Embryonic facial prominence (tissue), 1 donor: ENCODE data around the gene ENTPD8.

ENCODE experiments used
- DNase-seq: peaks from one replicate; pipeline ENCODE4 v3.0.0-alpha.2; 2016; ENCODE audit errors: extremely low spot score

Gene ENTPD8, protein sequence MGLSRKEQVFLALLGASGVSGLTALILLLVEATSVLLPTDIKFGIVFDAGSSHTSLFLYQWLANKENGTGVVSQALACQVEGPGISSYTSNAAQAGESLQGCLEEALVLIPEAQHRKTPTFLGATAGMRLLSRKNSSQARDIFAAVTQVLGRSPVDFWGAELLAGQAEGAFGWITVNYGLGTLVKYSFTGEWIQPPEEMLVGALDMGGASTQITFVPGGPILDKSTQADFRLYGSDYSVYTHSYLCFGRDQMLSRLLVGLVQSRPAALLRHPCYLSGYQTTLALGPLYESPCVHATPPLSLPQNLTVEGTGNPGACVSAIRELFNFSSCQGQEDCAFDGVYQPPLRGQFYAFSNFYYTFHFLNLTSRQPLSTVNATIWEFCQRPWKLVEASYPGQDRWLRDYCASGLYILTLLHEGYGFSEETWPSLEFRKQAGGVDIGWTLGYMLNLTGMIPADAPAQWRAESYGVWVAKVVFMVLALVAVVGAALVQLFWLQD

DNA sequence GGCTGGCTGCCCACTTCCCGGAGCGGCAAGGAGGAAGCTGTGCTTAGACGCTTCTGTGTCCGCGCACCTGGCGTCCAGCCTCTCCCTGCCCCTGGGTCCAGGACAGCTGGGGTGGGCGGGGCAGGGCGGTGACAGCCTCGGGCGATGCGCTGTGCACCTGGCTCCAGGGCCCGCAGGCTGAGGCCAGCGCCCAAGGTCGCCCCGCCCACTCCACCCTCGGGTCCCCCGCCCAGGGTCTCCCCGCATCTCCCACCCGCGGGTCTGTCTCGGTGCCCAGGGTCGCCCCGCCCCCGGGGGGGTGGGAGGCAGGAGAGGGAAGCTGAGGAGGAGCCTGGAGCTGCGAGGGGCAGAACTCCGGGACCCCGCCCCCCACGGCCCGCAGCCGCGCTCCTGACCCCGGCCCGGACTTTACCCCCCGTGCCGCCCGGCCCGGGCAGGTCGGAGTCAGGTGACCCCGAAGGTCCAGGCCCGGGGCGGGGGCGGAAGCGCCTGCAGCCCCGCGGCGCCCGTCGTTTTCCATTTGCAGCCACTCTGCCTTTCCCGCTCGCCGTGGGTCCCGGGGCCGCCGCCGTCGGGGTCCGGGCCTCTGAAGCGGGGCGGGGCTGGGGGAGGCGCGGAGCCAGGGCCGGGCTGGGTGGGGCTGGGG, at the start of gene ENTPD8:
TSS of gene ENTPD8 (minus strand) at position 69 of the 646 bp plus-strand sequence. CDS start 3,072 bp downstream, outside the sequence.
- no peak for DNase-seq

DNA sequence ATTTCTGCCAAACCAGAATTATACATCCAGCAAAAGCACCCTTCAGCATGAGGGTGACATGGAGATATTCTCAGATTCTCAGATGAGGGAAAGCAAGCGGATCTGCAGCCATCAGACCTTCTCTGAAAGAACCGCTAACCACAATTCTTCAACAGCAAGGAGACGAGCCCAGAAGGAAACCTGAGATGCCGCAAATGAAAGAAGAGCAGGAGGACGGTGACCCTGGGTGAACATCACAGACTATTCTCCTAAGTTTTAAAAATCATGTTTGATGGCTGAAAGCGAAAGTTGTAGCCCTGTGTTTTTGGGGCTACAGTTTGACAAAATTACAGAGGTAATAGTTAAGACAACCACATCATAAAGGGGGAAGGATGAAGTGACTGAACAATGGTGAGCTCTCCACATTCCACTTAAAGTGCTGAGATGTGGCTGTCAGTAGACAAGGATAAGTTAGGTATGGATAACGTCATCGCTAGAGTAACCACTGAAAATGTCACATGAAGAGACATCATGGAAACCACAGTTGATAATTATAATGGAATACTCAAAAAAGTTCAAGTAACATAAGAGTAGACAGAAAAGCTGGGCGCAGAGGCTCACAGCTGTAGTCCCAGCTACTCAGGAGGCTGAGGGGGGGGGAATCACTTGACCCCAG, 49.5 kb upstream of the ENTPD8 start:
- no peak for DNase-seq

DNA sequence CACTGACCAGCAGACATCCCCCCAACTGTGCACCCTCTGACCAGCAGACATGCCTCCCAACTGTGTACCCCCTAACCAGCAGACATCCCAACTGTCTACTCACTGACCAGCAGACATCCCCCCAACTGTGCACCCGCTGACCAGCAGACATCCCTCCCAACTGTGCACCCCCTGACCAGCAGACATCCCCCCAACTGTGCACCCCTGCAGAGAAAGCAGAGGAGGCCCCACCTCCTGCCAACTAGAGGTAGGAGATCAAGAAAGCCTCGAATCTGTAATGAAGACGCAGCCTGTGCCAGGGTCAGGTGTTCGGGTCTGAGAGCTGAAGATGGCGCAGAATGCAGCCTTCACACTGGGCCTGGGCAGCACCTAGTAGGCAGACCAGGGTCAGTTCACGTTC, 47.7 kb upstream of the ENTPD8 start:
- DNase-seq: no peak

DNA sequence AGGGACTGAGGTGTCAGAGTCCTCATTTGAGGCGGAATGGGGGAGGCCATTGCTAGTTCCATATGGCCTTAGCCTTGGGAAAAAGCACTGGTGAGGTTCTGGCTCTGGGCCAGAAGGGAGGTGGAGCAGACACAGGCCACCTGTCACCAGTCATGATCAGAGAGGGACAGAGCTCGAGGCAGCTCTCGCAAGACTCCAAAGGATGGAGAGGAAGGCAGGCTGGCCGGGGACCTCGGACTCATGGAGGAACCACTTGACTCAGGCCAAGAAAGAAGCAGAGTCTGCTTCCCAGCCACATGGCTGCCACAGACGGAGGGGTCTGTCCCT, 47.1 kb upstream of the ENTPD8 start:
- no peak for DNase-seq

DNA sequence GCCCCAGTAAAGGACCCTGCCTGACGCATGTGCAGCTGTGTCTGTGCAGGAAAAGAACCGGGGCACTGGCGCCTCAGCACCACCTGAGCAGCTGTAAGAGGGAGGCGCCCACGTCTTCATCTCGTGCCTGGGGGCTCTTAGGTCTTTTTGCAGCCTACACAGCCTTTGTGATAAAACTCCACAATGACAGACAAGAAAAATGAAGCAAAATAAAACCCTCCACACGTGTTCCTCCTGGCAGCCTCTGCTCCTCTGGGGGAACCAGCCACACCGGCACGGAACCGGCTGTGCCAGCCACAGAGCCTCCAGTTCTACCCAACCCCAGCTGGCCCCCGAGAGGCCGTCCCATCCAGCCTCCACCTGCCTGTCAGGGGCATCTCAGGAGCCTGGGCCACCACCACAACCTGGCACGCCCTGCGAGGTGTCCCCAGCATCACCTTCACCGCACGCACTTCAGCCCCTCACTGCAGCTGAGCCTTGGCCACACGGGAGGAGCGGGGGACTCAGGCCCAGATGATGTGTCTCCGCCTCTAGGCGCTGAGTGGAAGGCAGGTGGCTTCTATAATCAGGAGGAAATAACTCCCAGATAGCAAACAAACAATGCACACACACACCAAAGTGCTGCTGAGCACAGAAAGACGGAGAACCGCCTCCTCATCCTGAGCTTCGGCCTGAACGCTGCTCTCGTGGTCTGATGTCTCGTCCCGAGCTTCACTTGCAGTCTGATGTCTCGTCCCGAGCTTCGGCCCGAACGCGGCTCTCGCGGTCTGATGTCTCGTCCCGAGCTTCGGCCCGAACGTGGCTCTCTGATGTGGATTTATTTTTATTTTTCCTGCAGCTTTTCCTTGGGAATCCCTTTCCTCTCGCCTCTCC, 46.5 kb upstream of the ENTPD8 start:
- no peak for DNase-seq

DNA sequence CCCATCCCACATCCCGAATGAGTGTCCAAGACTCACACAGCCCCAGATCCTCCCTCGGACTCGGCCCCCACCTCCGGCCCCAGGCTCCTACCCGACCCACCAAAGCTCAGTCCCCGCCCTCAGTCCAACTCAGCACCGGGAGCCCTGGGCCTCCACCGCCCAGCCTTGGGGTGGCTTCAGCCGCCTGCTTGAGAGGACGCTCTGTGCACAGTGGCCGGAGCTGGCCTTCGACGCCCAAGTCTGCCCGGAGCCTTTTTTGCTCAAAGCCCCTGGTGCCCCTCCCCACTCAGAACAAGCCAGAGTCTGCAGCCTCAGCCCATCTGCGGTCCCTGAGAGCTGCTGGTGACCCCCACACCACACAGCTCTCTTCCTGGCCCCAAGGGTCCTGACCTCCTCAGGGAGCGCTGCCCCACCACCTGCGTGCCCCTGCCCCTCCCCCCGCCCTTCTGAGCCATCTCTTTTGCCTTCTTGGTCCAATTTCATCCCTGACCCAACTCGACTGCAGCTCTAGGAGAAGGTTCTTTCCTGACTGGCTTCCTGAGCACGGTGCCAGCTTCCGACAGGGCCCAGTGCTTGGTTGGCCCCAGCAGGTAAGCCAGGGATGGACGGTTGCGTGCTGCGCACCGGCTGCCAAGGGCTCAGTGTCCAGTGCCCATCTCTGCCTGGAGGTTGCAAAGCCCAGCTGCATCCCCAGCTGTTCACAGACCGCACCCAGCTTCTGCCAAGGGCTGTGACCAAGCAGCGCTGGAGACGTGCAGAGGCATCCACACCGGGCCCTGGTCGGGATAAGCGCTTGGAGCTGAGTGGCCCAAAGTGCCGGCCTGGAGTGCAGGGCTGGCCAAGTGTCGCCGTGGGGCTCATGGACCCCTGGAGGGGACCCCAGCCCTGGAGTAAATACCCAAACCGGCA, 45.6 kb upstream of the ENTPD8 start:
- DNase-seq: no peak

DNA sequence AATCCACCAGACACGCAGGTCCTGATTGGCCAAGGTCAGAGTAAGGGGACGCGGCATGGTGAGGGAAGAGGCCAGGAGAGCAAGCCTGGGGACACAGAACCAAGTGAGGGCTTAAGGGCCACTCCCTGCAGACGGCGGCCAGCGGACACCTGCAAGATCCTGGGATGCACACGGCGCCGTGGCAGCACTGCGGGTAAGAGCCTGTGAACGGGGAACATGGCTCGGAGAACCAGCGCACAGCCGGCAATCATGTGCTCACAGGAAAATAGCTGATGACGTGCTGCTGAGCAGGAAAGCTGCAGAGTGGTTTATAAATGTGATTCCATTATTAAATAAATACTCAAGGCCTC, 45.0 kb upstream of the ENTPD8 start:
- no peak for DNase-seq

DNA sequence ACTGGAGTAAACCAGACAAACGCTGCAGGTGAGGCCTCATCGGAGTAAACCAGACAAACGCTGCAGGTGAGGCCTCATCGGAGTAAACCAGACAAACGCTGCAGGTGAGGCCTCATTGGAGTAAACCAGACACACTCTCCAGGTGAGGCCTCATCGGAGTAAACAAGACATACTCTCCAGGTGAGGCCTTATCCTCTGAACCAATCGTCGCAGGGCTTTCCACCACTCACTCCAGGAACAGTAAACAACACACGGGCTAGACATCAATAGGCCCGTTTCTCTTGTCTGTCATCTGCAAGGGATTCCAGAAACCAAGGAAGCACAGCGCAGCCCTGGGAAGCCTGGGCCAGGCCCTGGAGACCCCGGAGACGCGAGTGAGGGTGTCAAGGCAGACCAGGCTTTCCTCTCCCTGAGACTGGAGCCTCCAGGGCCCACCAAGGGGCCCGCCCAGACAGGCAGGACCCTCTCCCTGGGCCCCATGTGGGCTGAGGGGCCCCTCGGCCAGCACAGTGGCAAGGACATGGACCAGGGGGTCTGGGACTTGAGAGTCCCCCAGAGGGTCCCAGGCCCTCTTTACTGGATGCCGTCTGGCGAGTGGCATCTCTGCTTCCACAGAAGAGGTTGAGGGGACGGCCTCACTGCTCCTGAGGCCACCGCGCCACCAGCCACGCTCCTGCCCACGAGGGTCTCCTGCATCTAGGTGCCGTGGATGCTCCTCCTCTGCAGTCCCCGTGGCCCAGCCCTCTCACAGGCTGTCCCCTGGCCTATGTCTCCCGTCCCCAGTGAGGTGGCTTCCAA, 44.4 kb upstream of the ENTPD8 start:
- no peak for DNase-seq

DNA sequence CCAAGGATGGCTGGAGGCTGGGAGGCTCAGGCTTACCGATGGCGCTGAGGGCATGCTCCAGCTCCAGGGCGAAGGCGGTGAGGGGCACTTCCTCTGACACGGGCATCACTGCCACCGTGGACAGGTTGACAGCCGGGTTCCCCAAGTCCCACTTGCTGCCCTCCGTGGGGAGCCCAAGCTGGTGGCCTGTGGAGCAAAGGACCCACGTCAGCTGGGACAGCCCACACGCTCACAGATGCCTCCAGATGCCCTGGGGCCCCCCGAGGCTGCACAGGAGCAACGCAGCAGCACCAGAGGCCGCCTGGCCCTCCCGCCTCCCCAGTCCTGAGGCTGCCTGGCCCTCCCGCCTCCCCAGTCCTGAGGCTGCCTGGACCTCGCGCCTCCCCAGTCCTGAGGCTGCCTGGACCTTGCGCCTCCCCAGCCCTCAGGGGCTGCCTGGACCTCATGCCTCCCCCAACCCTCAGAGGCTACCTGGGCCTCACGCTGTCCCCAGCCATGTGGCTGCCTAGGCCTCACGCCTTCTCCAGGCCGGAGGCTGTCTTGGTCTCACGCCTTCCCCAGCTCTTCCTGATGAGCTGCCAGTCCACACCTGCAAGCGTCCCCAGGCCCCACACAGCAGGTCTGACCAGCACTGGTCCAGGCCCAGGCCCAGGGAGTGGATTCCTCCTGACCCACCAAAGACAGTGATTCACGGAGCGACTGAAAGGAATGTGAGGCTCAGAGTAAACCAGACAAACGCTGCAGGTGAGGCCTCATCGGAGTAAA, 43.6 kb upstream of the ENTPD8 start:
- no peak for DNase-seq

DNA sequence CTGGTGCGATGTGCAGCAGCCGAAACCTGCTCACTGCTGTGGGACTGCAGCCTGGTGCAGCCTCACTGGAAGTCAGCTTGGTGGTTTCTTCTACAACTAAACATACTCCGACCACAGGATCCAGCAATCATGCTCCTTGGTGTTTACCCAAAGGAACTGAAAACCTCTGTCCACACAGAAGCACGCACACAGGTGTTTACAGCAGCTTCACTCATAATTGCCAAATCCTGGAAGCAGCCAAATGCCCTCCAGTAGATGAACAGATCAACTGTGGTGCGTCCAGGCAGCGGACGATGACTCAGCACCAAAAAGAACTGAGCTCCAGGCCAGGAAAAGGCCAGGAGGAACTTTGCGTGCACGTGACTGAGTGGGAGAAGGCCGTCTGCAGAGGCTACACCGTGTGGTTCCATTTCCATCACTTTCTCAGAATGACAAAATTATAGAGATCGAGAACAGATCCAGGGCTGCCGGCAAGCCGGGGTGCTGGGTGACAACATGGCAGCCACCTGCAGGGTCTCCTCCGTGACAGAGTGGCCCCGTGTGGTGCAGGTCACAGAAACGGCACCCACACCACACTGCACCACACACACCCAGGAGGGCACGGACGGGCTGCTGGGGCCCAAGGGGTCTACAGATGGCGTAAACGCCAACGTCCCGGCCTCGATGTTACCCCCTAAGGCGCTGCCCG, 41.1 kb upstream of the ENTPD8 start:
- DNase-seq: no peak

DNA sequence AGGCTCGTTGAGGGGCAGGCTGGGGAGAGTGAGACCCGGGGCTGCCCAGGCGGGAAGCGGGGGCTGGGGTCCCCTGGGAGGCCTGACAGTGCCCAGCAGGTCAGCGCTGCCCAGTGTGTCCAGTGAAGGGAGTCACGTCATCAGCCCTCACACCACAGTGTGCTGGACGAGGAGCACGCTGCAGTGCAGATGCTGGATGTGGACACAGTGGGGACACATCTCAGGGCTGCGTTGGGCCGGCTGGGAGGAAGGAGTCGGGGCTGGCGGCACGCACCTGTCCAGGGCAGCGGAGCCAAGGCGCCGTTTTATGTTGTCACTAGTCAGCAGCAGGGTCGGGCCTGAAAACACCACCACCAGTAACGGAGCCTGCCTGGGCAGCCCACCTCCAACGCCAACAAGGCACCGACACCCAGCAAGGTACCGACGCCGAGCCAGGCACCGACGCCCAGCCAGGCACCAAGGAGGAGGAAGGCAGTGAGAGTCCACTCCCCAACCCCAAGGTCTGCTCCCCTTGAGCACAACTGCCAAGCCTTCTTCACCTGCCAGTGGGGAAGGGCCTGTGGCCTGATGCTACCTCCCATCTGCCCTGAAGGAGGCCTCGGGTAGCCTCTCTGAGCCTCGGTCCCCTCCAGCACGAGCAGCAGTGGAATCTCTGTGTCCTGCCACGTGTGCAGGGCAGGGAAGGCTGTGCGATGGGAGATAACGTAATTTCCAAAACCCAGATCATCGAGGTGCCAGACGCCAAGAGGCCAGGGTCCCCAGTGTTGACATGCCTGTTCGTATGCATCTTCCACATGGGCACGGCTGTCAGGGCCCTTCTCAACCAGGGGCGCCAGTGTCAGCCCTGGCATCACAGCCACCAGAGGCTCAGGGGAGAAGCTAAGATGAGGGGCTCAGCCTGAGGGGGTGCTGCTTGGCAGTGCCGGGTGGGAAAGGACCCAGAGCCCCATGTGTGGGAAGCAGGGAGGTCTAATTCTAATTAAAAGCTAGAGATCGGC, 39.8 kb upstream of the ENTPD8 start:
- no peak for DNase-seq

DNA sequence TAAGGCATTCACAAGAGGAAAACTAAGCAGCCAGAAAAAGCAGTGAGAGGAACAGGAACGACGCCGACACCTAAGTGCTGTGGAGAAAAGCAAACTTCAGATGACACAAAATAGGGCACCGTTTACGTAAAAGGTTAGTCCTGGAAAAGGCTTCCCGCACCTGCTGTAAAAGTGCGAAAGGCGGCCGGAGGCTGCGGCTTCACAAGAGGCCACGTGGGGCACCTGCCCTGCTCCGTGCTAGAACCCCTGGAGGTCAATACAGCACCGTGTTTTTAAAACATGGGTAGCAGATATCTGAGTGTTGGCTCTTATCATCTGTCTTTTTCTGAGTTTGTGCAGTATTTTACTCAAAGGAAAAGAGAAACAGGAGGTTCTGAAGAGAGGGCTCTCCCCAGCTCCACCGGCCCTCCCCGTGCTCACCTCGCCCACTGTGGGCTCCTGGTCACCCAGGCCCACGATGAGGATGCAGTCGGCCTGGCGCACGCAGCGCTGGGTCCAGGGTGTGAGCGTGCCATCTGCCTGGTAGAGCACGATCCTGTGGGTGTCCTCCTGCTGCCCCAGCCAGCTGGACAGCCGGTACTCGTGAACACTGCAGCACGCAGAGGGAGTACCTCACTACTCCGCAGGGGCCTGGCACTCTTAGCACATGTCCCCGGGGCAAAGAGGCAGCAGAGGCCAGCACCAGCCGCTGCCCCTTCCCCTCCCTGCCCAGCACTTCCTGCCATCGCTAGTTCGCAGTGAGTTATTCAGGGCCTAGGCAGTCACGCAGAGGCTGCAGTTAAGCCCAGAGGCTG, 38.9 kb upstream of the ENTPD8 start:
- DNase-seq: no peak

DNA sequence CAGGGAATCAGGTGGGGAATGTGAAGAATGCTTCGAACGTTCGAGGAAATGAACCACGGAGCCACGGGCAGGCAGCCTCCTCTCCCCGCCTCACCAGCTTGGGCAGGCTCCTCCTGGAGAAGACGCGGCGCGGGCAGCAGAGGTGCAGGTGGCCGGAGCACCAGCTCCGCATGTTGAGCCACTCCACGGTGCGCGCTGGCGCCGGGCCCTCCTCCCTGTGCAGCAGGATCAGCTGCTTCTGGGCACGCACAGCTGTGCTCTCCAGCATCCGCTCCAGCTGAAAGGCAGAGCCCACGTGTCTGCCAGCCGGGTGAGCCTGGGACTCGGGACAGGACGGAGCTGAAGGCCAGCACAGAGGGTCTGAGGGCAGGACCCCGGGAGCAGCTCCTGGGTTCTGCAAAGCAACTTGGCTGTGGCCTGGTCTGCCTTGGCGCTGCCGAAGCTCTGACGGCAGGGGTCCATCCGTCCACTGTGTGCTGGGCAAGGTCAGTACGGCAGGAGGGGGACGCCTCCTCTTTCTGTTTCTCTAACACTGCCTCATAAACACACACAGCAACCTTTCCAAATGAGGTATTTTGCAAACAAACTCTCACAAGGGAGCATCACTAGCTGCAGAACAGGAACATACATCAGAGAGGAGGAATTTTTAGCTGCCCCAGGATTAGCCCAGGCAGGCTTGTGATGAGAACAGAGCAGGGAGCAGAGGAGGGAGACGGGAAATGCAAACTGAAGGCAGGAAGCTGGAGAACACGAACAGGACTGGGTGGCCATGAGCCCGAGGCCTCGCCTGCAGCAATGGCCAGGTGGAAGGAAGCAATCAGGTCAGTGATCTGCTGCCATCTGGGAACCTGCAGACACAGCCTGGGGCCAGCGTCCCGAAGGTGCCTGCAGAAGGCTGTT, 38.1 kb upstream of the ENTPD8 start:
- no peak for DNase-seq

DNA sequence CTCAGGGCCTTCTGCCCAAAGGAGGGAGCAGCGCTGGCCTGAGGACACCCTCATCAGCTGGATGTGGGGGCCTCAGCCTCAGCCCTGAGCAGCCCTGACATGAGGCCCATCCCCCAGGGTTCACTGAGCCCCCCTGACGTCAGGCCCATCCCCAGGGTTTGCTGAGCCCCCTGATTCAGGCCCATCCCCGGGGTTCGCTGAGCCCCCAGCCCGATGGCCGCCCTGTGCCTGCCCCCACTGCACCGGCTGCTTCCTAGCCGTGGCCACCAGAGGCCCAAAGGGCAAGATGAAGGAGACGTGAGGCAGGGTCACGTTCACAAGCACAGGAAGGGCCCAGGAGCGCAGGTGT, 37.4 kb upstream of the ENTPD8 start:
- no peak for DNase-seq

DNA sequence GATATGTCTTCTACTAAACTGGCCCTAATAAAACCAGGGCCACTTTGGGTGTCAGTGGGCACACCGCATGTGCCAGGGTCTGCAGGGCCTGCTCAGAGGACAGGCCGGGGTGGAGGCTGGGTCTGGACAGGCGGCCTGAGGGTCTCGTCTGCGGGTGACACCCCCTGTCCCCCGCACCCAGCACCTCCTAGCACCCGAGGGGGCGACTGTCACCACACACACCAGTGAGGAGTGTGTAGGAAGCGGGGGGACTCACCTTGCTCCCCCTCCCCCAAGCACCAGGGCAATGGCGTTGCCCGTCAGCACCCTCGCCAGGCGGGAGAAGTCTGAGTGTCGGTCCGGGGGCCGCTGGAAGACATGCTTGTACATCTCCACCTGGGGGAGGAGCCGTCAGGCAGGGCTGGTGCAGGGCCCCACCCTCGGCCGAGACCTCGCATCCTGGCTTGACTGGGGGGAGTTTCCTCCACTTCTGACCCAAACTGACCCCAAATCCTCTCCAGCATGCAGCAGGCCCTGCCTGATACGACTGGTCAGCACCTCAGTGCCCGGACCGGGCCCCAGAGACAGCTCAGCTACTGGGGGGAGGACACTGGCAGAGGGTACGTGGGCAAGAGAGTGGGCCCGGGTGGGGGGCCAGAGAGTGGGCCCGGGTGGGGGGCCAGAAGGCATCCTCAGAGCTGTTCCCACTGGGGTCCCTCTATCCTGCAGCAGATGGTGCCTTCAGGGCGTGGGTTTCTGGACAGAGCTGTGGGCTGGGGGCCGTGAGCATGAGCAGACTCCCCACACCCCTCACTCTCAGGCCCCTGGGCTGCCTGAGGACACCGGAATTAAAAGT, 36.8 kb upstream of the ENTPD8 start:
- DNase-seq: no peak
